Skin epidermis (tissue), 12 donors: ENCODE measurements around the gene TCF12.
"Not testable (repeated sequence)": the region's sequence is repeated elsewhere in the genome, so short reads cannot be mapped to it uniquely, and the experiment has no call there.

Experiments
- H3K27ac ChIP-seq, 21 experiments: fragments of 200-600 bp; sonication (generic) in 11 of 21; one replicate each; pipeline ENCODE4 v1.5.0; 2020; ENCODE audit warnings: mild to moderate bottlenecking in 3 of 21, inconsistent platforms in 2 of 21, moderate library complexity in 2 of 21
- H3K4me3 ChIP-seq, 7 experiments: fragments of 200-600 bp; sonication (generic) in 2 of 7; one replicate each; pipeline ENCODE4 v1.5.0; 2020; ENCODE audit warnings: inconsistent platforms in 2 of 7, mild to moderate bottlenecking in 2 of 7, moderate library complexity in 1 of 7

Gene TCF12

DNA sequence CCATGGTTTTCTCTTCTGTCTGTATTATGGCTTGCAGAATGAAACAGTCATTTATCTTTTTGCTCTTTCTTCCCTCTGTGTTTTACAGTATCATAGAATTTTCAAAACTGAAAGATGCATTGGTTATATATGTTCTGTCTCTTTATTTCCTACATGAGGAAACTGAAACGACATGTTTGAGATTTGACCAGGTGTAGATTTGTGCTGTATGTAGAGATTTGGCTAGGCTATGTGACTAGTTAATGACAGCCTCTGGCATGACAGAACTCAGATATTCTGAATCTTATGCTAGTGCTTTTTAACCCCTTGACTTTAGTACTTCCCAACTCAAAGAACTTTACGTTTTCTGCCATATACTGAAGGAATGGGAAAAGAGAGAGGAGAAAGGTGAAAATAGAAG, 151.0 kb downstream of the TCF12 start:
- Histone ChIP-seq H3K27ac (no peak overlapping the region), H3K4me3 (no peak overlapping the region)

- H3K4me3 ChIP-seq: no peak overlapping the region
- H3K27ac ChIP-seq: no peak overlapping the region
Observed at GRCh38 chr15:57070674-57071073, 152.2 kb downstream of the TCF12 start.

- H3K4me3 ChIP-seq: no peak overlapping the region
- H3K27ac ChIP-seq: no peak overlapping the region
Observed at GRCh38 chr15:57079446-57079845, 161.0 kb downstream of the TCF12 start.

DNA sequence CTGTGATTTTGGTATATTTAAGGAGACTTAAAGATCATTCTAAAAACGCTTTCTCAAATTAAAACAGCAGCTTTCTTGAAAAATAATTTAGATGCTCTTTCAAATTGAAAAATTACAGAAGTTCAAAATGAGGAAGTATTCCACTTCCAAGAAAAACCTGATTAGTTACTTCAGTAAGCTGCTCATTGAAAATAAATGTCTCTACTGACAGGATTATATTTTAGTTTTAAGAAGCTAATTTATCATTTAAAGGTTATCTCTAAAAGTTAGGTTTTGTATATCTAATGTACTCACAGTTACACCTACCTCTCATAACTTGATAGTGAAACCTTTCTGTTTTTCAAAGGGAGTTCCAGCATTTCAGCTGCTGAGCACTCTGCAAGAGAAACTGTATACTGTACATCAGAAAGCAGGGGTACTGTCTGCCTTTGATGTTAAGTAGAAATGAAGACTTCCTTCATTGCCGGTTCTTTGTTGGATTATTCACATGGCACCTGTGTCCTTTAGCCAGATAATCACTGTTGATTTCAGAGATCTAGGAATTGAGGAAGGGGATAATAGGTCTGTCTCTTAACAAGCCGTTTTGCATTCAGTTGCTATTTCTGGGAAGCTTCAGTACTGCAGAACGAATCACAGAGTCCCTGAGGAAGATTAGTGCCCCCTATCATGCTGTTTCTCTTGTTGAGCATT, 161.6 kb downstream of the TCF12 start:
- Histone ChIP-seq H3K27ac (peak overlapping the region in 2 of 21 experiments; percentile 12 to 31), H3K4me3 (no peak overlapping the region)

GRCh38 chr15:57082054-57082728, 163.7 kb downstream of the TCF12 start:
- Histone ChIP-seq H3K4me3 (no peak overlapping the region), H3K27ac (peak overlapping the region in 1 of 21 experiments; percentile 22)

DNA sequence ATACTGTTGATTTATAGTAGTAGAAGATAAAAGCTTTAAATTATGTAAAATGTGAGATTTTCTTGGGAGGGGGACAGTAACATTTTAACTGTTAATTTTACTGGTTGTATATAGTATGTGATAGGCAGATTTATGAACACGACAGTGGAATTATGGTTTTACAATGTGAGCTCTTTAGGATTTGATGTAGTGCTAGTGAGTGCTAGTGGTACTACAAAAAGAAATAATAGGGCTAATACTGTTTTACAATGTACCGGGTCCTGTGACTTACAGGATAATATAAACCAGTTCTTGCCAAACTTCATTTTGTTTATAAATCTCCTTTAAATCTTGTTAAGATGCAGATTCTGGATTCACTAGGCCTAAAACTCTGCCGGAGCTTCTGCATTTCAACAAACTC, 165.7 kb downstream of the TCF12 start:
- Histone ChIP-seq H3K27ac (no peak overlapping the region), H3K4me3 (no peak overlapping the region)

- no peak overlapping the region for H3K27ac ChIP-seq
- H3K4me3 ChIP-seq: no peak overlapping the region
Observed at GRCh38 chr15:57085267-57085666, 166.8 kb downstream of the TCF12 start.

DNA sequence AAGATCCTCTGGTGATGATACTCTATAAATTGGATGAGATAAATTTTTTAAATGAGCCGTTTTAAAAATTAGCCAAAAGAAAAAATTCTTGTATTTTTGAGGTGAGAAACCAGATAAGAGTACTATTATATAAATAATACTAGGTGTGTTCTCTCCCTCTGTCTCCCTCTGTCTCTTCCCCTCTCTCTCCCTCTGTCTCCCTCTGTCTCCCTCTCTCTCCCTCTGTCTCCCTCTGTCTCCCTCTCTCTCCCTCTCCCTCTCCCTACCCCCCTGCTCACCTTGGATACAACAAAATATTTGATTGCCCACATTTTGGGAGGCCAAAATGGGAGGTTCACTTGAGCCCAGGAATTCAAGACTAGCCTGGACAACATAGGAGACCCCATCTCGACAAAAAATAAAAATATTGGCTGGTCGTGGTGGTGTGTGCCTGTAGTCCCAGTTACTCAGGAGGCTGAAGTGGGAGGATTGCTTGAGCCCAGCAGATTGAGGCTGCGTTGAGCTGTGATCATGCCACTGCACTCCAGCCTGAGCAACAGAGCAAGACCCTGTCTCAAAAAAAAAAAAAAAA, 168.5 kb downstream of the TCF12 start:
- no peak overlapping the region for H3K4me3 ChIP-seq
- H3K27ac ChIP-seq: no peak overlapping the region

DNA sequence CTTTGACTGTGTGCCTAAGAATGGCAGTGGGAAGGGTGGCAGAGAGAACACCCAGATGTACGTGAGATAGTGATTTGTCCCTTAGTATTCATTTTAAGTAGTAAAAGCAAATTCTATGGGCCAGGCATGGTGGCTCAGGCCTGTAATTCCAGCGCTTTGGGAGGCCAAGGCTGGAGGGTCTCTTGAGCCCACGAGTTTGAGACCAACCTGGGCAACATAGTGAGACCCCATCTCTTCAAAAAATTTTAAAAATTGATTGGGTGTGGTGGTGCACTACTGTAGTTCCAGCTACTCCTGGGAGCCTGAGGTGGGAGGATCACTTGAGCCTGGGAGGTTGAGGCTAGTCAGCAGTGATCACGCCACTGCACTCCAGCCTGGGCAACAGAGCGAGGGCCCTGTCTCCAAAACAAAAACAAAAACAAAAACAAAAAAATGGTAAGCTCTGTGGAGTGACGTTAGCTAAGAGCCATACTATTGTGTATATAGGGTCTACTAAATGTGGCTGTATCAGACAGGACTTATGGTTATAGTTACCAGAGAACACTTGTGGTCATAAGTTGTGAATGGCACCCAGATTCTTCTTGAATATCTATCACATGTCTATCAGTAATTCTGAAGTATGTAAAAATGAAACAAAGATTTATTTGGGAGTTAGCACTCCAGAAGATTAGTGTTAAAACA, 171.5 kb downstream of the TCF12 start:
- Histone ChIP-seq H3K4me3 (no peak overlapping the region), H3K27ac (no peak overlapping the region)

- no peak overlapping the region for H3K4me3 ChIP-seq
- no peak overlapping the region for H3K27ac ChIP-seq
Observed at GRCh38 chr15:57090496-57090859, 172.0 kb downstream of the TCF12 start.

- H3K27ac ChIP-seq: no peak overlapping the region
- H3K4me3 ChIP-seq: no peak overlapping the region
Observed at GRCh38 chr15:57091636-57092035, 173.2 kb downstream of the TCF12 start.

DNA sequence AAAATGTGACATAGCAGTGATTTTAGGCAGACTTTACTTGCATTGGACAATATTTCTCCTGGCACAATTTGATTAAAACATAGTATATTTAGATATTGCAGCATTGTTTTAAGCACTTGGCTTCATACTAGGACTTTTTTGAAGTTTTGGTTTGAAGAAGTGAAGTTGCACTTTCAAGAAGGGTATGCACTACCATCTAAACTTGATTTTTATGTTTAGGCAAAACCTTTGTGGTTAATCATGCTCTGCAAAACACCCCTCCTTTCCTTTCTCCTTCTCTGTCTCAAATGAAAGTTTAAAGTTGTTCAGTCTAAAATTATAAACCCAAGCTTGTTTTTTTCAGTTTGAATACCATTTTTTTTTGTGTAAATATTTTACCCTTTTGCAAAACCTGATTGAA, 173.8 kb downstream of the TCF12 start:
- Histone ChIP-seq H3K4me3 (no peak overlapping the region), H3K27ac (no peak overlapping the region)

GRCh38 chr15:57094321-57095257, 176.1 kb downstream of the TCF12 start:
- Histone ChIP-seq H3K4me3 (no peak overlapping the region), H3K27ac (no peak overlapping the region)

DNA sequence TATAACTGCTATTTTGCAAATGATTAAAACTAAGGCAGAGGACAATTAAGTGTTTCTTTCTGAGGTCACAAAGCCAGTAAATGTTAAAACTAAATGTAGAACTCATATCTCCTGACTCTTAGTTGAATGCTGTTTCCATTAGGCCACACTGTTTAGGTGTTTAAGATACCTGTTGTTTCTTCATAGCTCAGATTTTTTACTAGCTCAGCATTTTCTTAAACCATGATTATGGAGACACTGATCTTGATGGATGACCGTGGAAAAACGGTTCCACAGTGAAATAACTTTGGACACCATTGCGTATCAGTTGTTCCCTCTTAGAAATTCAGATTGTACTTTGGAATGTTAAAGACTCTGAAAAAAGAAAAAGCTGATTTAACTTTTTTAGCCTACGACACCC, 177.5 kb downstream of the TCF12 start:
- Histone ChIP-seq H3K27ac (no peak overlapping the region), H3K4me3 (no peak overlapping the region)

DNA sequence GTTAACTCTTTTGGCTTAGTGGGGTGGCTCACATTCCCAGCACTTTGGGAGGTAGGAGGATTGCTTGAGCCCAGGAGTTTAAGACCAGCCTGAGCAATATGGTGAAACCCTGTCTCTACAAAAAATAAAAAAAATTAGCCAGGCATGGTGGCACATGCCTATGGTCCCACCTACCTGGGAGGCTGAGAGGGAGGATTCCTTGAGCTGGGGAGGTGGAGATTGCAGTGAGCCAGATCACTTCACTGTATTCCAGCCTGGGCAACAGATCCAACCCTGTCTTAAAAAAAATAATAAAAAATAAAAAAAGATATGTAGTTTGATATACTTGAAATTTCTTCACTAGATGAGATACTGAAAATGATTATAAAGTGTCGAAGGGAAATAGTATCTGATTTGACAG, 178.8 kb downstream of the TCF12 start:
- H3K4me3 ChIP-seq: no peak overlapping the region

GRCh38 chr15:57097919-57098543, 179.6 kb downstream of the TCF12 start:
- peak overlapping the region in 2 of 21 experiments; percentile 2 to 45 for H3K27ac ChIP-seq
- not testable (repeated sequence) for H3K4me3 ChIP-seq

More for the DNA sequence above, 178.8 kb downstream of the TCF12 start:
- no peak overlapping the region for H3K27ac ChIP-seq

DNA sequence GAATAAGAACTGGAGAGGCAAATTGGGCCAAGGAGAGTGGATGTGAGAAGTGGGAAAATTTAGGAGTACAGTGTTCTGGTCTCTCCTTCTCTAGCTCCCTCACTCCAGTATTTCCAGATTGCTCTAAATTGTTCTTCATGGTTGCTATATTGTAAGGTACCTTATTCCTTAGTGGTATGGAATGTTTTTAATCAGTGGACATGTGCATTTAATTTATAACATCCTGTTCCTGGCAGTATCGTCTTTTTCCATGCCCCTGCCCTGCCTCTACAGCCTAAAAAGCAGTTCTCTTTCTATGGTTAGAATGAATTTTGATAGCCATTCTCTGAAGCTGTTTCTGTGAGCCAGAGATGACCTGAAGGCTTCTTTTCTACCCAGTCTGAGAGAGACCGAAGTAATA, 180.5 kb downstream of the TCF12 start:
- no peak overlapping the region for H3K4me3 ChIP-seq
- H3K27ac ChIP-seq: peak overlapping the region in 2 of 21 experiments; percentile 13 to 45

- peak overlapping the region in 1 of 21 experiments; percentile 1 for H3K27ac ChIP-seq
- no peak overlapping the region for H3K4me3 ChIP-seq
Observed at GRCh38 chr15:57100136-57100539, 181.7 kb downstream of the TCF12 start.

GRCh38 chr15:57102858-57103257, 184.4 kb downstream of the TCF12 start:
- Histone ChIP-seq H3K4me3 (no peak overlapping the region), H3K27ac (no peak overlapping the region)
